Stimulated activated CD8-positive, alpha-beta memory T cell treated with anti-CD3 and anti-CD28 coated beads, Interleukin-7, amount 100 ng/mL, for 24 hours (primary cell): ENCODE measurements around the gene NLRP12.
"Not testable (repeated sequence)": the region's sequence is repeated elsewhere in the genome, so short reads cannot be mapped to it uniquely, and the experiment has no call there.

Experiments used
- DNase-seq: peaks from one replicate; pipeline ENCODE4 v3.0.0-alpha.2; 2020; ENCODE audit warnings: low read depth

The NLRP12 gene

GRCh38 chr19:53780506-53780905 lies 43.6 kb downstream of the NLRP12 start:
- no peak for DNase-seq

GRCh38 chr19:53775524-53775923 lies 48.6 kb downstream of the NLRP12 start:
- no peak for DNase-seq

- DNase-seq: not testable (repeated sequence)
These were observed 49.6 kb downstream of the NLRP12 start for GRCh38 chr19:53774491-53774890.

GRCh38 chr19:53773999-53774398 lies 50.1 kb downstream of the NLRP12 start:
- no peak for DNase-seq

GRCh38 chr19:53772943-53773342 lies 51.2 kb downstream of the NLRP12 start:
- DNase-seq: peak; percentile 11

DNA sequence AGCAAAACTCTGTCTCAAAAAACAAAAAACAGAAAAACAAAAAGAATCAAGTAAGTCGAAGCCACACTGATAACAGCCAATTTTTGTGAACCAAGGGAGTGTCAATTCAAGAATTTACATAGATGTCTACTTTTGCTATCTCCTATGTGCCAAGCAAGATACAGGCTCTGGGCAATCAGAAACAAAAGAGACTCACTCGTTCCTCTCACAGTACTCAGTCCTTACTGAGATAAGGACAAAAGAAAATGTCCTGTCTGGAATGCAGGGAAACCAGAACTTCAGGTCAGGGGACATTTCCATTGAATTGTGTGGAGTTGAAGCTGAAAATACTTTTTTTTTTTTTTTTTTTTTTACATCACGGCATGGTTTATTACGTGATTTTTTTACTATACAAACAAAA lies 53.0 kb downstream of the NLRP12 start:
- no peak for DNase-seq

DNA sequence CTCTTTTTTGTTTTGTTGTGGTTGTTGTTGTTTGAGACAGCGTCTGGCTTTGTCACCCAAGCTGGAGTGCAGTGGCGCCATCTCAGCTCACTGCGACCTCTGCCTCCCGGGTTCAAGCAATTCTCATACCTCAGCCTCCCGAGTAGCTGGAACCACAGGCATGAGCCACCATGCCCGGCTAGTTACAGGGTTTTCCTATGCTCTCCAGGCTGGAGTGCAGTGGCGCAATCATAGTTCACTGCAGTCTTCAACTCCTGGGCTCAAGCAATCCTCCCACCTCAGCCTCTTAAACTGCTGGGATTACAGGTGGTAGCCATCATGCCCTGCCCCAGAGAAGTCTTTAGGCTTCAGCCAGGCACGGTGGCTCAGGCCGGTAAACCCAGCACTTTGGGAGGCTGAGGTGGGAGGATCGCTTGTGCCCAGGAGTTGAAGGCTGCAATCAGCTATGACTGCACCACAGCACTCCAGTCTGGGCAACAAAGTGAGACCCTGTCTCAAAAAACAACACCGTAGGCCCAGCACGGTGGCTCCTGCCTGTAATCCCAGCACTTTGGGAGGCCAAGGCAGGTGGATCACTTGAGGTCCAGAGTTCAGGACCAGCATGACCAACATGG lies 54.3 kb downstream of the NLRP12 start:
- not testable (repeated sequence) for DNase-seq

- DNase-seq: no peak
These were observed 55.7 kb downstream of the NLRP12 start for GRCh38 chr19:53768401-53768800.

DNA sequence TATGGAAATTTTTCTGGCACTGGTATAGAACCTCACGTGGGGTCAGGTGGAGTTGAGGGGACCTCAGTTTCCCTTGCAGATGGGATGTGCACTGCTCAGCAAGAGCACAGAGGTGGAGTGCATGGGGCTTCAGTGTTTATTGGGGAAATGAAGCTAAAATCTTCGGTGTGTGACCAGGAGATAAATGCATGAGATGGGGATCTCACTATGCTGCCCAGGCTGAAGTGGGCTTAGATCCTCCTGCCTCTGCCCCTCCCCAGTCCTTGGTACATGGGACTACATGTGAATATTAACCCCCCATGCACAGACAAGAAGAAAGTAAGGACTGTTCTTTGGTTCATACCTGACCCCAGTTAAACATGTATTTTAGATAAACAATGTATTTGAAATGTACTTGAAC lies 65.1 kb downstream of the NLRP12 start:
- not testable (repeated sequence) for DNase-seq
